Midbrain (tissue), 1 donor: ENCODE results near the gene ZDHHC20.
A peak's percentile ranks its signal among the peaks of the same experiment; 100 is the strongest.
"Not testable (repeated sequence)": the region's sequence is repeated elsewhere in the genome, so short reads cannot be mapped to it uniquely, and the experiment has no call there.

ENCODE experiments used
- DNase-seq: peaks from one replicate; lab custom pipeline; 2025; lab: John Stamatoyannopoulos, UW

ZDHHC20 gene

DNA sequence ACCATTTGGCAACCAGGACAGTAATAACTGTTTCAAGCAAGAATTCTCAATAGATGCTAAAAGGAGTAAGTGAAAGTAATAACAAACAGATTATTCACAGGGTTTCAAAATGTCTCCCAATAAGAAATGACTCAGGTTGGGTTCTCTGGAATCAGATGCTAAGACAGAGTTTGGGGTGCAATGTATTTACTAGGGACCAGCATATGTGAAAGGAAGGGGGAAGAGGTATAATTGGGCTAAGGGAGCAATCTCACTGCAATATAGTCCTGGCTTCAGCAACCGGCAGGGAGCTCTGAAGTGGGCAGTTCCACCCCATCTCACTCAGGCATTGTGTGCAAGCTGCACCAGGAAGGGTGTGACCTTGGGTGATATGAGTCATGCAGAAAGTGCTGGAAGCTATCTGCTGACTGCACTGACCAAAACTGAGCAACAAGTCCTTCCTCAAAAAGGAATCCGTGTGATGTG is 23.4 kb downstream of the ZDHHC20 start:
- no peak for DNase-seq

DNA sequence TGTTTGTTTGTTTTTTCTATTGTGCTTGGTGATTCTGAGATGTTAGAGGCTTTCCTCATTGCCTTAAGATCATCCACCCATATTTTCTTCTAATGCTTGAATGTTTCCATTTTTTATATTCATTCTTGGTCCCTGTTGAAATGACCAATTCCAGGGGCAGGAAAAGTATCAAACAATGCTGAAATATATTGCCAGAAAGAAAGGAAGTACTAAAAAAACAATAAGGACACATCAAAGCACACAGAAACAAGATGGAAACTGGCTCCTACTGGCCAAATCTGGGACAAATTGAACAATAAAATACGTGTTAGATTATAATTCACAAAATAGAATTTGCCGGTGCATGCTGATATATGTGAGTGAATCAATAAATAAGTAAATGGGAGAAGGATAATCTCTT is 23.9 kb downstream of the ZDHHC20 start:
- no peak for DNase-seq

DNA sequence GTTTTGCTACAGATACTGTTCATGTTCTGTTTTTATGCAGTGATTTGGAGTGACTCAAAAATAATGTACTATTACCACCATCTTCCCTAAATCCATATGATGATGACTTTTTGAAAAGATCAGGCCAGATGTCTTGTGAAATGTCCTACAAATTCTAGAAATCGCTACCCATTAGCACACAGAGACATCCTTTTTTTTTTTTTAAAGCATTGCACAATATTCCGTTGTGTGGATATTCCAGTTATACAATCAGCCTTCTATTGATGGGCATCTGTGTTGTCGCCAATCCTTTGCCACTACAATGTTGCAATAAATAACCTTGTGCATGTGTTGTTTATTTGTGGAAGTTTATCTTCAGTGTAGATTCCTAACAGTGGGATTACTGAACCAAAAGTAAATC is 24.5 kb downstream of the ZDHHC20 start:
- DNase-seq = peak; percentile 67

DNA sequence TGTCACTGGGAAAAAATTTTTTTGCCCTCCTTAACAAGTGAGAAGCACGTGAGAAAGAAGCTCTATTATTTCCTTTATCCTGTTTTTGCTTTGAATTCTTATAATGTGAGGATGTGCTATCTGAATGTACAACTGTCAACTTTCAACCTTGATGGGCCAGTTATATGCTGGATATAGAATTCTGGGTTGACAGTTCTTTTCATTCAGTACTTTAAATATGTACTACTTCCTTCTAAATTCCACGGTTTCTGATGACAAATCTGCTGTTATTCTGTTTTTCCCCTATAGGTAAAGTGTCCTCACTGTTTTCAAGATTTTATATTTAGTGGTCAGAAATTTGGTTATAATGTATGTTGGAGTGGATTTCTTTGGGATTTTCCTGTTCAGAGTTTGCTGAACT is 29.9 kb downstream of the ZDHHC20 start:
- no peak for DNase-seq

DNA sequence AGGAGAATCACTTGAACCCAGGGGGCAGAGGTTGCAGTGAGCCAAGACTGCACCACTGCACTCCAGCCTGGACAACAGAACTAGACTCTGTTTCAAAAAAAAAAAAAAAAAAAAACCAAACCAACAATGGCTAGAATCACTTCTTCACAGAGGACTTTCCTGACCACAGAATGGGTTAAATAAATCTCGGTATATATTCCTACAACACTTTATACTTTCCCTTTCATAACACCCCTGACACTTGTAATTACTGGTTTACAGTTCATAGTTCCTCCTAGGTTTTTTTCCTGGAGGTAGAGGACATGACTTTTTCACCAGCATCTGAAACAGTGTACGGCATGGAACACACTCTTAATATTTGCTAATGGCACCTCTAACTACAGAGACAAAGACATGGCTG is 31.4 kb downstream of the ZDHHC20 start:
- DNase-seq = no peak

DNA sequence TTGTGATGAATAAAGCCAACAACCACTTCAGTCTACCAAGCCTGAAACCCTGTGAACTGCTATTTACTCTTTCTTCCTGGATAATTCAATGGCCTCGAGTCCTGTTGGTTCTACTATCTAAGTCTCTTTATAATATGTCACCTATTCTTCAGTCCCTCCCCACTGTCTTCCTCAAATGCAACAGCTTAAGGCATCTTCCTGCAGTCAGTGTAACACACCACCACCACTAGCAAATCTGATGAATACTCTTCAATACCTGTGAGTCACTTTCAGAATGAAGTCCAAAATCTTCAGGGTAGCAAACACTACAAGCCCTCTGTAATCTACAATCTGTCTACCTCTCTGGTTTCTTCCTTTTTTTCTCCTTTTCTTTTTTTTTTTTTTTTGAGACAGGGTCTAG is 32.9 kb downstream of the ZDHHC20 start:
- DNase-seq = no peak

DNA sequence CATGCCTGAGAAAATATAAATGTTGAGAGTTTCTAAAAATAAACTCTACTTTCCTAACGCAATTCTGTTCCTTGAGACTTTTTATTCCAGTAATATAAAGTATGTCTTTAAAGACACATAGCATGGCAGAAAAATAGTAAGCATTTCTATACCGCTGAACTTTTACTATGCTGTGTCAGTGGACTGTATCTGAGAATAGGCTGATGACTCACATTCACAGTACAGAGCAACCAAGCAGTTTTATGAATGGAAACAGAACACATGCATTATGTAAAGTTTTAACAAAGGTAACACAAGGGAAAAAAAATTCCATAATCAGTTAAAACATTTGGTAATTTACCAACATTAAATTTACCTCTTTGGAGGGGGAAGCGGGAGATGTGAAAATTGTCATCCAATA is 38.4 kb downstream of the ZDHHC20 start:
- no peak for DNase-seq

DNA sequence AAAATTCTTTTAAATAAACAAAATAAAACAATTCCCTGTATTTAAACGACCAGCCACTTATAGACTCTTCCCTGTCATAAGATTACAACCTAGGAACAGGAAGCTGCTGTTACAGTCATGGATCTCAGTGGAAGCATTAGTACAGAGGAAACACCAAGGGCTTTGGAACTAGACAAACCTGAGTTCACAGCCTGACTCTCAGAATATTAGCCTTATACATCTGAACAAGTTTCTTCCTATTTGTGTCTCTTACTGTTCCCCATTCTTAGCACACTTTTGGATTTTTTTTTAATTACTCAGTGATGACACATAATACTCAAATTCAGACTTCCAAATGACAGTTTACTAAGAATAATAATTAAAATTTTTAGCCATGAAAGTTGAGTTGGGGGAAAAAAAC is 46.1 kb downstream of the ZDHHC20 start:
- DNase-seq = no peak

DNA sequence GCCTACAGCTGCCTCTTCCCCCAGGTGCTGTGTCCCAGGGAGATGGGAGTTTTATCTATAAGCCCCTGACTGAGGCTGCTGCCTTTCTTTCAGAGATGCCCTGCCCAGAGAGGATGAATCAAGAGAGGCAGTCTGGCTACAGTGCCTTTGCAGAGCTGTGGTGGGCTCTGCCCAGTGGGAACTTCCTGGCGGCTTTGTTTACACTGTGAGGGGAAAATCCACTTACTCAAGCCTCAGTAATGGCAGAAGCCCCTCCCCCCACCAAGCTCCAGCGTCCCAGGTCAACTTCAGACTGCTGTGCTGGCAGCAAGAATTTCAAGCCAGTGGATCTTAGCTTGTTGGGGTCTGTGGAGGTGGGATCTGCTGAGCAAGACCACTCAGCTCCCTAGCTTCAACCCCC is 48.6 kb downstream of the ZDHHC20 start:
- DNase-seq = not testable (repeated sequence)

DNA sequence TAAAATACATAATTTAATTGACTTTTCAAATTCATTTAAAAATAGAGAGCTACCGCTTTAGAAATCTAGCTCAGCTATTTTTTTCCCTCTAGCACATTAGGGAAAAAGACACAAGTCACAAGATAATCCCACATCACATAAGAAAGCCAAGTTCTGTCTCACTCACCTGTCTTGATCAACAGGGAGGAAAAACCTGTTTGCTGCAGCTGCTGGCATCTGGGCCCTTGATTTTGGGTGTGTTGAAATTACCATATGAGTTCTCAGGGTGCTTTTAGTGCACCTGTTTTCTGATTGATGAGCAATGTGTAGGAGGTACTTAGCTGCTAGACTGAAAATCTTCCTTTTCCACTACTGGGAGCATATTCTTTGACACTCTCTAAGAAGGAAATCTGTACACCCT is 53.8 kb downstream of the ZDHHC20 start:
- DNase-seq = no peak

DNA sequence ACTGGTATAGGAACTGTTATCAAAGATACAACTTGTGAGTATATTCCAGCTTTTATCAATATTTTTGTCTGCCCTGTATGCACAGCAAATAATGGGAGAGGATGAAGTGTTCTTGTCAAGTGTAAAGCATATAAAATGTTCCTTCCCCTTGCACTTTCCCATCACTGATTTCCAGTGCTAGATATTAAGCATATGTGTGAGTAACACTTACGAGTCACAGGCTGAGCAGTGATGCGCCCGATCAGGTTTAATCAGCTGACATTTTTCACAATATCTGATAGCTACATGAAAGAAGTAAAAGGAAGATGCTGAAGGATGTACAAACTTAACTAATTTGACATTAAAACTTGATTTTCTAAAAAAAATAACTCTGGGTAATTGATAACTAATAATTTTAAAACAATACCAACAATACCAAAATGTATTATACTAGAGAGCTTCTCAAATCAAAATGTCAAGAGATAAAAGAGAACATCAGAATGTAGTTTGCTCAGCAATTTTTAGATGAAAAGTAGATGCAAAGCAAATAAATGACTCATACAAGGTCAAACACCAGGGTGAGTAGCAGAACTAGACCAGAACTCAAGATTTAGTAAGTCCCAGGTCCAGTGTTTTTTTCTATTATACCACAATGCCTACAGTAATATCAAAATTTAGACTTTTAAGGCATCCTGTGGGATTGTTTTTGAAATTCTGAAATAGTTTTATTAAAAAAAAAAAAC is 56.4 kb downstream of the ZDHHC20 start:
- DNase-seq = no peak

DNA sequence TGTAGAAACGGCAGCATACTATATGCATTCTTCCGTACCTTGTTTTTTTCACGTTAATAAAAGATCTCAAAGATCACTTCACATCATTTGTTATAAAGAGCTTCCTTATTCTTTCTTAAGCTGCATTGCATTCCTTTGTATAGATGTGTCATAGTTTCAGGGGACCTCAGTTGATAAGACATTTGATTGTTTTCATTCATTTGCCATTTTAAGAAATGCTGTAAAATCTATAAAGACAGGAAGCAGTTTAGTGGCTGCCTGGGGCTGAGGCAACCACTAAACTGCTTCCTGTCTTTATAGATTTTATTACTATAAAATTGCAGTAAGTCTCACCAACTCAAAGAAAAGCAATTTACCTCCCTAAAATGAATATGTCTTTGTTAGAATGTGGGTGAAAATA is 59.4 kb downstream of the ZDHHC20 start:
- DNase-seq = no peak

DNA sequence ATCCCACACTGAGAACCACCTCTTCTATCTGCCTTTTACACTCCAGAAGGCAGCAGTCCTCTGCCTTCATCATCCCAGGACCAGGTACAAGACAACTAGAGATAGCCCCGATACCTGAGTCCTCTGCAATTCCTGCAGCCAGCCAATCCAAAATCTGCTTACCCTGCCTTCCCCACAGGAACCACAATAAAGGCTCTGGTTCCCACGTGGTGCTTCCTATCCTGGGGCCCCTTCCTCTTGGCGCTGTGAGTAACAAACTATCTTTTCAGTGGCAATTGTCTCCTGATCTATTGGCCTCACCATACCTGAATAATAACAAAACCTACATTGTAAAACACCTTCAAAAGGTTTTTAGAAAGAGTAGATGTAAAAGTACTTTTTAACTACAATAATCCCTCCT is 63.1 kb downstream of the ZDHHC20 start:
- DNase-seq = no peak

DNA sequence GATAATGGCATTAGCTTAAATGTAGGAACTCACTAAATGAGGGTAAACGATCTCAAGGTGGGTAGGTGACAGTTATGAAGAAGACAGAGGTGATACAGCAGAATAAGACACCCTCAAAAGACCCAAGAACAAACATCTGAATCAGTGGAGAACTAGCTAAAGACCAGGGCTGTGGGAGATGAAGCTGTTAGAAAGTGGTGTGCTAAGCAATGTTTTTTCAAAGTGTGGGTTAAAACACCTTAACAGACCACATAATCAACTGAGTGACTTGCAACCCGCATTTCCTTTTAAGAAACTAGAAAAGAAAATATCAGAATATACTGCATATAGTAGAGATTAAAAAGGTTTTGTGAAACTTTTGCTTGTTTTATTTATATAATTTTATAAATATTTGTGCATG is 70.0 kb downstream of the ZDHHC20 start:
- DNase-seq = no peak

DNA sequence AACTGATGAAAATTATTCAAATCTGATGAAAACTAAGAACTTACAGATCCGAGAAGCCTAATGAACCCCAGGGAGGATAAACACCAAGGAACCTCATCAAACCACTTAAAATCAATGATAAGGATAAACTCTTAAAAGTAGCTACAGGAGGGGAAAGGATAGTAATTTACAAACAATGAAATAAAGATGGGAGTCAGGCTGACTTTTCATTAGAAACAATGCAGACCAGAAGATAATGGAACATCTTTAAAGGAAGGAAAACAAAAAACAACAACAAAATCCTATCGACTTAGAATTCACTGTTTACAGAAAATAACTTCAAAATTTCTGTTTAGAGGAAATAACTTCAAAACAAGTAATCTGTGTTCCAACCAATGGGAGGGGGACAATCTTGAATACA is 73.4 kb downstream of the ZDHHC20 start:
- no peak for DNase-seq

DNA sequence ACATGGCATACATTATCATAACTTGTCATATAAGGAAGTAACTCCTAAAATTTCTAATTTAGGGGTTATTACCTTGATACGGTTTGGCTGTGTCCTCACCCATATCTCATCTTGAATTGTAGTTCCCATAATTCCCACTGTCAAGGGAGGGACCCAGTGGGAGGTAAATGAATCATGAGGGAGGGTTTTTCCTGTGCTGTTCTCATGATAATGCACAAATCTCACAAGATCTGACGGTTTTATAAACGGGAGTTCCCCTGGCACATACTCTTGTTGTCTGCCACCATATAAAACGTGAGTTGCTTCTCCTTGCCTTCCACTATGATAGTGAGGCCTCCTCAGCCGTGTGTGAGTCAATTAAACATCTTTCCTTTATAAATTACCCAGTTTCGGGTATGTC is 76.0 kb downstream of the ZDHHC20 start:
- no peak for DNase-seq

DNA sequence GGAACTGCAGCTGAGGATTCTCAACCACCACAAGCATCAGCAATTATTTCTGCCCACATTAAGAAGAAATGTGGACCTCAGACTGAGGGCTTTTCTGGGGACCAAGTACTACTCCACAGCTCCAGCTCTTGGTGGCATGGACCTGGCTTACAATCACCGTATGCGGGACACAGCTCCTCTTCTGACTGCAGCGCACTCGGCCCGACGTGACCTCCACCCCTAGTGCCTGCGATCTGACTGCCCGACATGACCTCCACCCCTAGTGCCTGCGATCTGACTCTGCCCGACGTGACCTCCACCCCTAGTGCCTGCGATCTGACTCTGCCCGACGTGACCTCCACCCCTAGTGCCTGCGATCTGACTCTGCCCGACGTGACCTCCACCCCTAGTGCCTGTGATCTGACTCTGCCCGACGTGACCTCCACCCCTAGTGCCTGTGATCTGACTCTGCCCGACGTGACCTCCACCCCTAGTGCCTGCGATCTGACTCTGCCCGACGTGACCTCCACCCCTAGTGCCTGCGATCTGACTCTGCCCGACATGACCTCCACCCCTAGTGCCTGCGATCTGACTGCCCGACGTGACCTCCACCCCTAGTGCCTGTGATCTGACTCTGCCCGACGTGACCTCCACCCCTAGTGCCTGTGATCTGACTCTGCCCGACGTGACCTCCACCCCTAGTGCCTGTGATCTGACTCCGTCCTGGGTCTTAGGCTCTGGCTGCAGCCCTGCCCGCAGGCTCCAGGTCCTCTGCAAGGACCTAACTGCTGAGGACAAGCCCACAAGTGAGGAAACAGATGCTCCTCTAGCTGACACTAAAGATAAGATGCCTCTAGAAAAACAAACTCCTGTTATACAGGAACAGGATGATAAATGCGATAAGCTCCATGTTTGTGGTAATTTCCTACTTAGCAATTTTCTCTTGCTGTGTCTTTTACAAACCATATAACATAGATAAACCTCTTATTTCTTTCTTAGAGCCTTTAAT is 81.8 kb downstream of the ZDHHC20 start:
- DNase-seq = not testable (repeated sequence)

DNA sequence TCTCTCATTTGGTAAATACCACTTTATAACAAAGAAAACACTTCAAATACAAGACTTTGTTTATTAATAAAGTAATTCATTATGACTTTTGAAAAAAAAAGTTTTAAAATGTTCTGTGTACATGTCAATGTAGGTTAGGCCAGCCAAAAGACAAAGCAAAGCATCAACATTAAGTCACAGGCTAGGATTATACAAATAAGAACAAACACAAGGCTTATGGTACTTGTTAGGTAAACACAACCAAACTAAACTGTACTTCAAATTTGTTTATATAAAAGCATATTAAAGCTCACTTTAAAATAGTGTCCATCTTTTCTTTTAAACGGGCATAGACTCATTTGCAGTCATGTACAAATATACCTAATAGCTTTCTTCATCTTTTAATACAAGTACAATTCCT is 86.6 kb downstream of the ZDHHC20 start:
- DNase-seq = no peak

DNA sequence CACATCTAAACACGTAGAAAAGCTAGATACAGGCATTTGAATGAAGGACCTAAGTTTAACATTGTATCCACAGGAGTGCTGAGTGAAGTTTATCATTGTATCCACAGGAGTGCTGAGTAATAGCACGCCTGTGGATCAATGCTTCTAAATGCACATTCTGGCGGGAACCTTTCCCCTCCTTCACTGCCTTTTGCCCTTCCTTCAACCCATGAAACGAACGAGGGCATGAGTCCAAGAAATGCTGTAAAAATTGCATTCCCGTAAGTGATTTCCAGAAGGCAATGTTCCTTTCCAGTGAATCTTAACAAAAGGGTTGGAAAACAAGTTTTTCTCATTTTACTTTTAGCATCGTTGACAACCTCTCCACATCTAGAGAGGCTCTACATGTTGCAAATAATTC is 88.1 kb downstream of the ZDHHC20 start:
- DNase-seq = no peak

DNA sequence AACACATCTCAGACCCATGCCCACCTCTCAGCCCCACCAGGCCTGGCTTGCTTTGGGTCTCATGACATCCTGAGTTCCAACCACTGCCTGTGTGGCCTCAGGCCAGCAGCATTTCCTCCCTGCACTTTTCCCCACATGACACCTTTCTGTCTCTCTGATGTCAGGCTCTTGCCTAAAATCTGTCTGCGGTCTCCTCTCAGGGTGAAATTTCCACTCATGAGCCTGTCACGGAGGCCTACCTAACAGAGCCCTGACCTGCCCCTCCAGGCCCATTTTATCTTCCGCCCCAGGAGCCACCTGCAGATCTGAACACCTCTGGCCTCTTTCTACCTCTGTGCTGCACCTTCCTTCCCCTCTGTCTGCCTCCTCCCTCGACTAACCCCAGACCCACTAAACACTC is 93.5 kb downstream of the ZDHHC20 start:
- no peak for DNase-seq

DNA sequence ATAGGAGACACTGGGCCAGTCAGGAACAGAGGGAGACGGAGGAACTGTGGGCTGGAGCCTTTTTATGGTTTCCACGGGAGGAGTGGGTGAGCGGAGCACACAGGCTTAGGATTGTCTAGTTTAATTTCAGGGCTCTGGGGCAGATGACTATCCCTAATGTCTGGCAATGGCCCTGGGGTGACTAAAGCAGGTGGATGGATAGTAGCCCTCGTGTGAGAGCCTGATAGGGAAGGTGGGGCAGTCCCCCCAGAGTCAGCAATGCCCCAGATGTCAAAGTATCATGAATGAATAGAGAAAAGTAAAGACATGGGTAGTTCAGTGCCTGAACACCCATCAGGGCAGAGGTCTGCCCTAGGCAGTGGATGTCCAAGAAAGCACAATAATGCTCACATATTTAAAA is 94.2 kb downstream of the ZDHHC20 start:
- no peak for DNase-seq

DNA sequence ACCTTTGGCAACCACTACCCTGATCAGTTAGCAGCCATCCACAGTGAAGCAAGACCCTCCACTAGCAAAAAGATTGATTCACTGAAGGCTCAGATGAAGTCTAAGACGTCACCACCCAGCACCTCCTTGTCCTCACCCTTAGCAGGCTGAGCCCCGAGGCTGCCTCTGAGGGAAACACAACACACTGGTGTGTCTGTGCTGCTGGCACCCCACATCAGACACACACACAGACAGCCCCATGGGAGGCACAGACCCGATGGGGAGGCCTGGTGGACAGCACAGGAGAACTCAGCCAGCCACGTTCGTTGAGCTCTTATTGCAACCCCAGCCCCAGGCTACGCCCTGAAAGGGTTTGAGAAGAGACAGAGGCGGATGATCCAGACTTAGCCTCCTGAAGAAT is 94.7 kb downstream of the ZDHHC20 start:
- DNase-seq = no peak

DNA sequence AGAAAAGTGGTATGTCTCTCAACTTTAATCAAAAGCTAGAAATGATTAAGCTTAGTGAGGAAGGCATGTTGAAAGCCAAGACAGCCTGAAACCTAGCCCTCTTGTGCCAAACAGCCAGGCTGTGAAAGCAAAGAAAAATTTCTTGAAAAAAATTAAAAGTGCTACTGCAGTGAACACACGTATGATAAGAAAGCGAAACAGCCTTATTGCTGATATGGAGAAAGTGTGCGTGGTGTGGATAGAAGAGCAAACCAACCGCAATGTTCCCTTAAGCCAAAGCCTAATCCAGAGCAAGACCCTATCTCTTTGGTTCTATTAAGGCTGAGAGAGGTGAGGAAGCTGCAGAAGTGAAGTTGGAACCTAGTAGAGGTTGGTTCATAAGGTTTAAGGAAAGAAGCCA is 96.4 kb downstream of the ZDHHC20 start:
- no peak for DNase-seq
